Mesothelial cell of epicardium (in vitro differentiated cells): ENCODE measurements around the gene MAP7. TPM values are rescaled to one million over a fixed set of nuclear protein-coding genes. Genes with fewer than 3 reads are reported as not detected.

Experiments
- DNase-seq, 2 experiments: peaks; one replicate each; pipeline ENCODE4 v3.0.0; 2021; ENCODE audit warnings: low spot score in 2 of 2; ENCODE audit not compliant: unreplicated experiment in 2 of 2
- H3K27ac Mint-ChIP-seq: 2 replicates; pipeline ENCODE4 v1.8.0; 2021; ENCODE audit warnings: mixed read lengths
- H3K27me3 Mint-ChIP-seq: 2 replicates; pipeline ENCODE4 v1.8.0; 2021; ENCODE audit warnings: low read depth, mixed read lengths
- H3K36me3 Mint-ChIP-seq: 2 replicates; pipeline ENCODE4 v1.8.0; 2021; ENCODE audit warnings: mixed read lengths
- H3K4me1 Mint-ChIP-seq: 2 replicates; pipeline ENCODE4 v1.8.0; 2021; ENCODE audit warnings: mixed read lengths
- H3K4me3 Mint-ChIP-seq: 2 replicates; pipeline ENCODE4 v1.8.0; 2021; ENCODE audit warnings: mild to moderate bottlenecking, moderate library complexity, mixed read lengths
- H3K9me3 Mint-ChIP-seq: 2 replicates; pipeline ENCODE4 v1.8.0; 2021; ENCODE audit warnings: mixed read lengths
- CTCF ChIP-seq: fragments of 200-600 bp; sonication (generic); IDR thresholded peaks from one replicate; pipeline ENCODE4 v1.5.0; 2021; ENCODE audit warnings: antibody characterized with exemption; ENCODE audit not compliant: unreplicated experiment
- total RNA-seq: library from RNA; stranded (reverse); gene quantifications from 3 replicates; pipeline ENCODE4 v1.2.1, GENCODE V29; 2021

Gene MAP7
- total RNA-seq, 1 donor from 2014 or later, result 15.1 TPM

- H3K4me3 Mint-ChIP-seq, result no peak overlapping the region
- H3K9me3 Mint-ChIP-seq, result no peaks in the 10 kb centered on the region
Measured at GRCh38 chr6:136337606-136338005, 212.6 kb downstream of the MAP7 start.

GRCh38 chr6:136337121-136337520, 213.1 kb downstream of the MAP7 start:
- Mint-ChIP-seq H3K4me1 (peaks cover 8% of the 10 kb centered on the region), H3K9me3 (no peaks in the 10 kb centered on the region), H3K36me3 (no peaks in the 10 kb centered on the region), H3K27me3 (no peaks in the 10 kb centered on the region), H3K4me3 (no peak overlapping the region), H3K27ac (peak overlapping the region; percentile 44)
- no peak for DNase-seq
- no peak for TF ChIP-seq CTCF

More at GRCh38 chr6:136337606-136338005, 212.6 kb downstream of the MAP7 start:
- Mint-ChIP-seq H3K36me3 (no peaks in the 10 kb centered on the region), H3K27ac (no peak overlapping the region), H3K27me3 (no peaks in the 10 kb centered on the region), H3K4me1 (peaks cover 8% of the 10 kb centered on the region)
- DNase-seq, result no peak
- no peak for TF ChIP-seq CTCF

DNA sequence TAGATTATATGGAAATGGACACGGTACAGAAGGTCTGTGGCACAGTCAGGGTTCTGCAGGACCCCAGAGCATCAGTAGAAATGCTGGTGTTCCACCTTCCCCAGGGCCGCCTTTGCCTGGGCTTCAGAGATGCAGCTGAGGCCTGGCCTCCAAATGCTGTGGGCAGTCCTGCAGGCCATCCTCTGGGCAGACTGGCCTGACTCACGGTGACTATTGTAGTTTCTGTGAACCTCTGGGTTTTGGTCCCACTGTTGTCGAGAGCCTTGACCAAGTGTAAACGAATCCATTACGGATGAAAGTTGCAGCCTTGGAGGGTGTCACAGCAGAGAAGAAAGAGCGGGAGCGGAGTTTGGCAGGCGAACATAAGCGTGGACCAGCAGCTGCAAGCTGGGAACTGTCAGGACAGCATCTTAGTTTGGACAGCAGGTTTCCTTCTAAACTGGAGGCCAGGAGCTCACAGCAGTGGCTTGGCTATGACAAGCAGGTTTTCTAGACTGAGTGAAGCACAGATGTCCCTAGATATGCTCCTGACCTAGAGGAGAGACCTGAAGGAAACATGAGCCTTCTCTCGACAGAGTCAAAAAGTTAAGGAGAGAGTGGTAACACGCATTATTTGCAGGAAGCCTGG, 214.4 kb downstream of the MAP7 start:
- no peaks in the 10 kb centered on the region for H3K36me3 Mint-ChIP-seq
- no peak overlapping the region for H3K4me3 Mint-ChIP-seq
- DNase-seq, result no peak
- H3K27me3 Mint-ChIP-seq, result no peaks in the 10 kb centered on the region
- no peak for TF ChIP-seq CTCF
- H3K27ac Mint-ChIP-seq, result no peak overlapping the region
- H3K4me1 Mint-ChIP-seq, result peaks cover 8% of the 10 kb centered on the region
- no peaks in the 10 kb centered on the region for H3K9me3 Mint-ChIP-seq

DNA sequence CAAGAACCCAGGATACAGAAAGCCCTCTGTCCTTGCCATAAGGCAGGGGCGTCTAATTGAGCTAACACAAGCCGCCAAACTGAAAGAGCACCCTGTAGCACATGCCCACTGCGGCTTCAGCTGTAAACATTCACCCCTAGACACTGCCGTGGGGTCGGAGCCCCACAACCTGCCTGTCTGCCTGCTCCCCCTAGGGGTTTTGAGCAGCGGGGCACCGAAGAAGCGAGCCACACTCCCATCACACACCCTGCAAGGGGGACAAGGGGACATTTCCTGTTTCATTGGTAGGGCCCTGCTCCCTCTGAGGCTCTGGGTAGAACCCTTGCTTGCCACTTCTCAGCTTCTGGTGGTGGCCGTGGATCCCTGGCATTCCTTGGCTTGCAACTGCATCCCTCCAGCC, 215.4 kb downstream of the MAP7 start:
- Mint-ChIP-seq H3K9me3 (no peaks in the 10 kb centered on the region), H3K36me3 (no peaks in the 10 kb centered on the region), H3K4me3 (no peak overlapping the region), H3K27ac (no peak overlapping the region), H3K4me1 (peaks cover 8% of the 10 kb centered on the region), H3K27me3 (no peaks in the 10 kb centered on the region)
- TF ChIP-seq CTCF, result peak; percentile 12
- DNase-seq, result no peak

GRCh38 chr6:136334465-136334846, 215.8 kb downstream of the MAP7 start:
- peaks cover 8% of the 10 kb centered on the region for H3K4me1 Mint-ChIP-seq
- H3K36me3 Mint-ChIP-seq, result no peaks in the 10 kb centered on the region
- H3K9me3 Mint-ChIP-seq, result no peaks in the 10 kb centered on the region
- no peaks in the 10 kb centered on the region for H3K27me3 Mint-ChIP-seq
- H3K27ac Mint-ChIP-seq, result no peak overlapping the region
- TF ChIP-seq CTCF, result no peak
- no peak for DNase-seq
- no peak overlapping the region for H3K4me3 Mint-ChIP-seq
